ENCODE data around the gene FANCD2. TPM values are rescaled to one million over a fixed set of nuclear protein-coding genes. Genes with fewer than 3 reads are reported as not detected.
"Not testable (repeated sequence)": the region's sequence is repeated elsewhere in the genome, so short reads cannot be mapped to it uniquely, and the experiment has no call there.

The FANCD2 gene
- total RNA-seq, 1 donor = 6.2 TPM

DNA sequence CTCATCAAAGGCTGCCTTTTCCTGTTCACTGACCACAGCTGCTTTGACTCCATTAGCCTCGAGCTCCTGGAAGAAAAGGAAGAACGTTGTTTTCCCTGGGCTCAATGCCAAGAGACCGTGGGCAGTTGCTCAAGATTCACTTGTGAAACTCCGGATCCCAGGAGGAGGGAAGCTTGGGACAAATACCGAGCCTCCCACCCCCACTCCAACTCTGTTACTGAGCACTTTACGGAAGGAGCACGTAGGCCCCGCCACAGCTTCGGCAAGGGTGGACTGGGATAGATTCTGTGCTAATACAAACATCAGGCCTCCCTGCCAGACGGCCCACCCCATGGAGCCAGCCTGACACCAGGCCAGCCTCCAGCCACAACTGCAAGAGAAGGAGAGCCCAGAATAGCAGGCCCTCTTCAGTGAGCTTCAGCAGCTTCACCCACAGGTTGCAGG is 10.8 kb upstream of the FANCD2 start:
- TF ChIP-seq CTCF (IDR thresholded peaks at IDR 0.05; ENCODE audit: extremely low read depth, low read depth, low read length) = no peak
- Histone ChIP-seq H3K4me3 (ENCODE audit: insufficient read depth, low read length) (peak overlapping the region; percentile 2), H3K27me3 (ENCODE audit: insufficient read depth, low read length) (no peaks in the 10 kb centered on the region), H3K4me2 (ENCODE audit: insufficient read depth, low read length) (peak overlapping the region; percentile 29), H3K27ac (ENCODE audit: low read depth, low read length) (peak overlapping the region; percentile 58), H3K9me3 (ENCODE audit: low read depth, low read length) (no peaks in the 10 kb centered on the region), H4K20me1 (ENCODE audit: insufficient read depth, low read length) (no peaks in the 10 kb centered on the region), H3K79me2 (ENCODE audit: insufficient read depth, low read length) (peaks cover 3% of the 10 kb centered on the region), H3K36me3 (ENCODE audit: insufficient read depth, low read length) (peaks cover 10% of the 10 kb centered on the region), H3K4me1 (ENCODE audit: insufficient read depth, low read length) (peaks cover 47% of the 10 kb centered on the region), H2AFZ (ENCODE audit: low read length) (peak overlapping the region; percentile 71)
- peak; percentile 75 for DNase-seq (ENCODE audit: insufficient read length, low spot score, missing footprints)

DNA sequence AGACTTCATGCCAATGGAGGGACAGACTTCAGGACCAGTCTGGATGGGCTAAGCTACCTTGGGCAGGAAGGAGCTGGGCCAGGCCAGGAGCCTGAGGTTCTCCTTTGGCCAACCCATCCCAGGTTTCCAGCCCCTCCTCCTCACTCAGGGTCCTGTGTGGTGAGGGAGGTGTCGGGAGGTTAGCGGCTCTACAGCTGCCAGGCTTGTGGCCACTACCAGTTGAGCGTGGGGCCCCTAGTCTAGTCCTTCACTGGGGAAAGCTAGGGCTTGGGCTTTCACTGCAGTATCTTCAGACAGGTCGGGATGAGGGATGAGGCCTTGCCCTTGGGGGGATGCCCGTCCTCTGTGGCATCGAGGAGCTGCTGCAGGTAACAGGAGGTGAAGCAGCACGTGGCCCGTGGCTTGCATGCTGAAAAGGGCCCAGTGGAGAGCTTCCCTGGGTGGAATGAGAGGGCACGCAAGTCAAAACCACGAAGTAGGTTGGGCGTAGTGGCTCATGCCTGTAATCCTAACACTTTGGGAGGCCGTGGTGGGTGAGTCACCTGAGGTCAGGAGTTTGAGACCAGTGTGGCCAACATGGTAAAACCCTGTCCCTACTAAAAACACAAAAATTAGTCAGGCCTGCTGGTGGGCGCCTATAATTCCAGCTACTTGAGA is 8.5 kb upstream of the FANCD2 start:
- peaks cover 5% of the 10 kb centered on the region for H3K79me2 ChIP-seq (ENCODE audit: insufficient read depth, low read length)
- no peaks in the 10 kb centered on the region for H3K27me3 ChIP-seq (ENCODE audit: insufficient read depth, low read length)
- peak overlapping the region; percentile 63 for H3K27ac ChIP-seq (ENCODE audit: low read depth, low read length)
- H3K4me3 ChIP-seq (ENCODE audit: insufficient read depth, low read length) = no peak overlapping the region
- peaks cover 35% of the 10 kb centered on the region for H3K4me1 ChIP-seq (ENCODE audit: insufficient read depth, low read length)
- DNase-seq (ENCODE audit: insufficient read length, low spot score, missing footprints) = peak; percentile 60
- H4K20me1 ChIP-seq (ENCODE audit: insufficient read depth, low read length) = no peaks in the 10 kb centered on the region
- H3K4me2 ChIP-seq (ENCODE audit: insufficient read depth, low read length) = no peak overlapping the region
- H3K36me3 ChIP-seq (ENCODE audit: insufficient read depth, low read length) = peaks cover 31% of the 10 kb centered on the region
- H3K9me3 ChIP-seq (ENCODE audit: low read depth, low read length) = no peaks in the 10 kb centered on the region
- no peak overlapping the region for H2AFZ ChIP-seq (ENCODE audit: low read length)
- no peak for TF ChIP-seq CTCF (IDR thresholded peaks at IDR 0.05; ENCODE audit: extremely low read depth, low read depth, low read length)

GRCh38 chr3:10018806-10019205 is 7.4 kb upstream of the FANCD2 start:
- peak overlapping the region; percentile 51 for H3K27ac ChIP-seq (ENCODE audit: low read depth, low read length)
- H3K4me2 ChIP-seq (ENCODE audit: insufficient read depth, low read length); H3K9me3 ChIP-seq (ENCODE audit: low read depth, low read length); H4K20me1 ChIP-seq (ENCODE audit: insufficient read depth, low read length); H2AFZ ChIP-seq (ENCODE audit: low read length); H3K27me3 ChIP-seq (ENCODE audit: insufficient read depth, low read length); DNase-seq (ENCODE audit: insufficient read length, low spot score, missing footprints); H3K79me2 ChIP-seq (ENCODE audit: insufficient read depth, low read length); H3K4me3 ChIP-seq (ENCODE audit: insufficient read depth, low read length): not testable (repeated sequence)
- H3K36me3 ChIP-seq (ENCODE audit: insufficient read depth, low read length) = peaks cover 38% of the 10 kb centered on the region
- H3K4me1 ChIP-seq (ENCODE audit: insufficient read depth, low read length) = peaks cover 43% of the 10 kb centered on the region

DNA sequence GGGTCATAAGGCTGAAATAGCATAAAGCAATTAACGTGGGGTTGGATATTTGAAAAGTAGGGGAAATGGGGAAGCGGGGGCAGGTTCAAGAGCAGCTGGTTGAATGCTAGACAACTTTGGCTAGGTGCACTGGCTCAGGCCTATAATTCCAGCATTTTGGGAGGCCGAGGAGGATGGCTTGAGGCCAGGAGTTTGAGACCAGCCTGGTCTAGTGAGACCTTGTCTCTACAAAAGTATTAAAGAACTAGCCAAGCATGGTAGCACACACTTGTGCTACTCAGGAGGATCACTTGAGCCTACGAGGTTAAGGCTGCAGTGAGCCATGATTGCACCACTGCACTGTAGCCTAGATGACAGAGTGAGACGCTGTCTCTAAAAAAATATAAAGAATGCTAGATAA is 6.9 kb upstream of the FANCD2 start:
- Histone ChIP-seq H3K36me3 (ENCODE audit: insufficient read depth, low read length) (peaks cover 38% of the 10 kb centered on the region), H3K27me3 (ENCODE audit: insufficient read depth, low read length) (no peaks in the 10 kb centered on the region), H2AFZ (ENCODE audit: low read length) (no peak overlapping the region), H3K4me1 (ENCODE audit: insufficient read depth, low read length) (peaks cover 48% of the 10 kb centered on the region), H3K27ac (ENCODE audit: low read depth, low read length) (no peak overlapping the region), H3K4me3 (ENCODE audit: insufficient read depth, low read length) (no peak overlapping the region), H3K79me2 (ENCODE audit: insufficient read depth, low read length) (peaks cover 8% of the 10 kb centered on the region), H3K4me2 (ENCODE audit: insufficient read depth, low read length) (no peak overlapping the region), H4K20me1 (ENCODE audit: insufficient read depth, low read length) (no peaks in the 10 kb centered on the region), H3K9me3 (ENCODE audit: low read depth, low read length) (no peaks in the 10 kb centered on the region)
- TF ChIP-seq CTCF (IDR thresholded peaks at IDR 0.05; ENCODE audit: extremely low read depth, low read depth, low read length) = no peak
- DNase-seq (ENCODE audit: insufficient read length, low spot score, missing footprints) = no peak
